ENCODE measurements around the gene PRR19.

DNA sequence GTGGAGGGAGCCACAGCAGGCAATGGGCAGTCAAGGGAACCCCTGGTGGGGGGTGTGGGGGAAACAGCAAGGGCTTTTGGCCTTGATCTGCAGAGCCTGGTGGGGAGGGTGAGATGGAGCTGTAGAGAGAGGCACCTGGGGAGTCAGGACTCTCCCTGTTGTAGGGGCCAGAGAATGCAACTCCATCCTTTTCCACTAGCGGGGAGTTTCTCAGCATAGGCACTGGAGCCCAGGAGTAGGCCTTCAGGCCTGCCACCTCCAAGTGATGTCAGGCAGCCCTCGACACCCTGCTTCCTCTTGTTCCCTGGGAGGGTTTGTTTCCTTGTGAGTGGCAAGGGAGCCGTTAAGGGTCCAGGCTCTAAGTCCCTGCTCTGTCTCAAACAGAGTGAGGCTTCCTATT is 48.5 kb downstream of the PRR19 start:
- TF ChIP-seq EP300 (IDR thresholded peaks at IDR 0.05) (no peak), POLR2A (IDR thresholded peaks at IDR 0.05) (no peak)
- TF ChIP-seq, protein P1, sequence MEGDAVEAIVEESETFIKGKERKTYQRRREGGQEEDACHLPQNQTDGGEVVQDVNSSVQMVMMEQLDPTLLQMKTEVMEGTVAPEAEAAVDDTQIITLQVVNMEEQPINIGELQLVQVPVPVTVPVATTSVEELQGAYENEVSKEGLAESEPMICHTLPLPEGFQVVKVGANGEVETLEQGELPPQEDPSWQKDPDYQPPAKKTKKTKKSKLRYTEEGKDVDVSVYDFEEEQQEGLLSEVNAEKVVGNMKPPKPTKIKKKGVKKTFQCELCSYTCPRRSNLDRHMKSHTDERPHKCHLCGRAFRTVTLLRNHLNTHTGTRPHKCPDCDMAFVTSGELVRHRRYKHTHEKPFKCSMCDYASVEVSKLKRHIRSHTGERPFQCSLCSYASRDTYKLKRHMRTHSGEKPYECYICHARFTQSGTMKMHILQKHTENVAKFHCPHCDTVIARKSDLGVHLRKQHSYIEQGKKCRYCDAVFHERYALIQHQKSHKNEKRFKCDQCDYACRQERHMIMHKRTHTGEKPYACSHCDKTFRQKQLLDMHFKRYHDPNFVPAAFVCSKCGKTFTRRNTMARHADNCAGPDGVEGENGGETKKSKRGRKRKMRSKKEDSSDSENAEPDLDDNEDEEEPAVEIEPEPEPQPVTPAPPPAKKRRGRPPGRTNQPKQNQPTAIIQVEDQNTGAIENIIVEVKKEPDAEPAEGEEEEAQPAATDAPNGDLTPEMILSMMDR (IDR thresholded peaks at IDR 0.05), result no peak

Data from tibial nerve (tissue), 4 donors.